ENCODE results near the gene HOXC9. TPM values are rescaled to one million over a fixed set of nuclear protein-coding genes. Genes with fewer than 3 reads are reported as not detected.

Gene HOXC9
- total RNA-seq, 1 experiment from 2014 or later: not detected

DNA sequence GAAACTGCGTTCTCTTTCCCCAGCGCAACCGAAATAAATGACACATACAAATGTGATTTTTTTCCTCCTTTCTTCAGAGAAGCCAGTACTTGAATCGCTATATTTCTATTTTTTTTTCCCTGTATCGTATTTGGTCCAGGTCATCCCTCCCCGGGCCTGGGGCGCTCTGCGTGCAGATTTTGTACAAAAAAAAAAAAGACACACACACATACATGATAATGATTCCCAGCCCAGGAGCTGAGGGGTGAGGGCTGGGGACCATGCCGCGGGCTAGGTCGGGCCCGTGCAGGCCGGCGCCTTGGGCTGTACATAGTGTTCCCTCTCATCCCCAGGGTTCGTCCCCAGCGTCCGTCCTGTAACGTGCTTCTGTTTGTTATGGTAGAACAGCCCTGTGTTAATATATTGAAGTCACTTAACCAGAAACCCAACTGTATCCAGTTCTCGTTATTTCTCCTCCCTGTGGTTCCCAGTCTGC is 3.0 kb downstream of the HOXC9 start:
- ATAC-seq (no peak), DNase-seq (ENCODE audit: low spot score) (no peak)
- peaks cover 100% of the 10 kb centered on the region for H3K27me3 Mint-ChIP-seq (ENCODE audit: low read depth)
- TF ChIP-seq ZNF138 (CRISPR knock-in tag; conservative IDR thresholded peaks at IDR 0.05) (no peak), AFF4 (CRISPR knock-in tag; IDR thresholded peaks at IDR 0.05; ENCODE audit: borderline replicate concordance) (no peak), FOXK1 (CRISPR knock-in tag; IDR thresholded peaks at IDR 0.05) (no peak), PRDM15 (CRISPR knock-in tag; IDR thresholded peaks at IDR 0.05) (no peak), MLX (CRISPR knock-in tag; IDR thresholded peaks at IDR 0.05) (no peak), MXD4 (CRISPR knock-in tag; IDR thresholded peaks at IDR 0.05; ENCODE audit: borderline replicate concordance) (no peak), NFE2L1 (CRISPR knock-in tag; IDR thresholded peaks at IDR 0.05) (no peak), NFYB (CRISPR knock-in tag; conservative IDR thresholded peaks at IDR 0.05; ENCODE audit: low read depth) (no peak), TCF7 (CRISPR knock-in tag; IDR thresholded peaks at IDR 0.05; ENCODE audit: low read depth) (no peak), SMAD4 (CRISPR knock-in tag; IDR thresholded peaks at IDR 0.05) (no peak), ZNF532 (CRISPR knock-in tag; IDR thresholded peaks at IDR 0.05; ENCODE audit: borderline replicate concordance) (no peak)
- TF ChIP-seq, protein P1, sequence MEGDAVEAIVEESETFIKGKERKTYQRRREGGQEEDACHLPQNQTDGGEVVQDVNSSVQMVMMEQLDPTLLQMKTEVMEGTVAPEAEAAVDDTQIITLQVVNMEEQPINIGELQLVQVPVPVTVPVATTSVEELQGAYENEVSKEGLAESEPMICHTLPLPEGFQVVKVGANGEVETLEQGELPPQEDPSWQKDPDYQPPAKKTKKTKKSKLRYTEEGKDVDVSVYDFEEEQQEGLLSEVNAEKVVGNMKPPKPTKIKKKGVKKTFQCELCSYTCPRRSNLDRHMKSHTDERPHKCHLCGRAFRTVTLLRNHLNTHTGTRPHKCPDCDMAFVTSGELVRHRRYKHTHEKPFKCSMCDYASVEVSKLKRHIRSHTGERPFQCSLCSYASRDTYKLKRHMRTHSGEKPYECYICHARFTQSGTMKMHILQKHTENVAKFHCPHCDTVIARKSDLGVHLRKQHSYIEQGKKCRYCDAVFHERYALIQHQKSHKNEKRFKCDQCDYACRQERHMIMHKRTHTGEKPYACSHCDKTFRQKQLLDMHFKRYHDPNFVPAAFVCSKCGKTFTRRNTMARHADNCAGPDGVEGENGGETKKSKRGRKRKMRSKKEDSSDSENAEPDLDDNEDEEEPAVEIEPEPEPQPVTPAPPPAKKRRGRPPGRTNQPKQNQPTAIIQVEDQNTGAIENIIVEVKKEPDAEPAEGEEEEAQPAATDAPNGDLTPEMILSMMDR (IDR thresholded peaks at IDR 0.05): no peak
- TF ChIP-seq, protein P2, sequence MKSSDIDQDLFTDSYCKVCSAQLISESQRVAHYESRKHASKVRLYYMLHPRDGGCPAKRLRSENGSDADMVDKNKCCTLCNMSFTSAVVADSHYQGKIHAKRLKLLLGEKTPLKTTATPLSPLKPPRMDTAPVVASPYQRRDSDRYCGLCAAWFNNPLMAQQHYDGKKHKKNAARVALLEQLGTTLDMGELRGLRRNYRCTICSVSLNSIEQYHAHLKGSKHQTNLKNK (CRISPR knock-in tag; IDR thresholded peaks at IDR 0.05): no peak
- POLR2A ChIA-PET: no interaction called here
- CTCF ChIA-PET: interaction anchor here (1.6 to 10.8 kb wide), 3 partner anchors 18 to 204 kb away, joined by 4 to 107 read pairs (median 43); partner anchors contain the start of gene HOXC10
- H3K27ac Mint-ChIP-seq: no peak overlapping the region
- no peak overlapping the region for H3K4me3 Mint-ChIP-seq
- no peaks in the 10 kb centered on the region for H3K9me3 Mint-ChIP-seq
- peaks cover 14% of the 10 kb centered on the region for H3K4me1 Mint-ChIP-seq
- H3K36me3 Mint-ChIP-seq: no peaks in the 10 kb centered on the region; the same call in 1 of the 2 replicates

Measured in WTC11 (cell line).